ENCODE measurements around the gene SORBS1. TPM values are rescaled to one million over a fixed set of nuclear protein-coding genes. Genes with fewer than 3 reads are reported as not detected.

The SORBS1 gene
- total RNA-seq, 1 donor from 2014 or later: 58.2 TPM

DNA sequence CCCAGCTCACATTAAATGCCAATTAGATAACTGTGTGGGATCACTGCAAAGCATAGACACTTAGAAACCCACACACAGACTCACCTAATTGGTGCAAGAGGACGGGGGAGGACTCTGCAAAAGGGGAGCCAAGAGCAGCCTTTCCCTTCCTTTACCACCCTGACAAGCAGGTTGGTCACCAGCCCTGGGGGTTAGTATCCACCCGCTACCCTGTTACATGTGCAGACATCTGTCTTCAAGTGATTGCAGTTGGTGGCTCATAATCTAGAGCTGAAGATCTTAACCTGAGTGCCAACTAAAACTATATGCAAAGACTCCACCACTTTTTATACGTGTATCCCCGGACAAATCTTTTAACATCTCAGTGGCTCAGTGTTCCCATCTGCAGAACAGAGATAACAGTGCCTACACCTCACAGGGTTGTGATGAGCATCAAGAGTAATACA, 56.9 kb downstream of the SORBS1 start:
- Histone ChIP-seq H3K36me3 (no peaks in the 10 kb centered on the region), H3K9me3 (no peaks in the 10 kb centered on the region), H3K27ac (peak overlapping the region; percentile 13), H3K27me3 (ENCODE audit: low read depth) (no peaks in the 10 kb centered on the region), H3K4me3 (no peak overlapping the region), H3K4me1 (peaks cover 43% of the 10 kb centered on the region)
- TF ChIP-seq, protein P1, sequence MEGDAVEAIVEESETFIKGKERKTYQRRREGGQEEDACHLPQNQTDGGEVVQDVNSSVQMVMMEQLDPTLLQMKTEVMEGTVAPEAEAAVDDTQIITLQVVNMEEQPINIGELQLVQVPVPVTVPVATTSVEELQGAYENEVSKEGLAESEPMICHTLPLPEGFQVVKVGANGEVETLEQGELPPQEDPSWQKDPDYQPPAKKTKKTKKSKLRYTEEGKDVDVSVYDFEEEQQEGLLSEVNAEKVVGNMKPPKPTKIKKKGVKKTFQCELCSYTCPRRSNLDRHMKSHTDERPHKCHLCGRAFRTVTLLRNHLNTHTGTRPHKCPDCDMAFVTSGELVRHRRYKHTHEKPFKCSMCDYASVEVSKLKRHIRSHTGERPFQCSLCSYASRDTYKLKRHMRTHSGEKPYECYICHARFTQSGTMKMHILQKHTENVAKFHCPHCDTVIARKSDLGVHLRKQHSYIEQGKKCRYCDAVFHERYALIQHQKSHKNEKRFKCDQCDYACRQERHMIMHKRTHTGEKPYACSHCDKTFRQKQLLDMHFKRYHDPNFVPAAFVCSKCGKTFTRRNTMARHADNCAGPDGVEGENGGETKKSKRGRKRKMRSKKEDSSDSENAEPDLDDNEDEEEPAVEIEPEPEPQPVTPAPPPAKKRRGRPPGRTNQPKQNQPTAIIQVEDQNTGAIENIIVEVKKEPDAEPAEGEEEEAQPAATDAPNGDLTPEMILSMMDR (IDR thresholded peaks at IDR 0.05): no peak
- DNase-seq (no peak), ATAC-seq (no peak)
- intact Hi-C loops (cut with DNase I): no loop called here

DNA sequence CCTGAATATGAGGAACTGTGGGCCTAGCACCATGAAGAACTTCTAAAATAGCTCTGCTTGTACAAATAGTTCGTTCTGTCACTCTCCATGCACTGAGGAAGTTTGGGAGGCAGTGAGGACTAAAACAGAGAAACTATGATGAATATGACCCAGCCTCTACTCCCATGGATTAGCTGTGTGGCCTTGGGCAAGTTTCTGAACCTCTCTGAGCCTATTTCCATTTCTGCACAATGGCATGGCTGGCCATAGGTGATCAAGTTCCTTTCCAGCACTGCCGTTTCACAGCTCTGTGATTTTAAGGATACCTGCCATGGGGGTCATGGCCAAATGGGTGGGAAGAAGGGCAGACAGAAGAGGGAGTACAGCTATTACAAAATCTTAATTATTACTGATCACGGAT, 57.6 kb downstream of the SORBS1 start:
- no peak overlapping the region for H3K4me3 ChIP-seq
- intact Hi-C loops (cut with DNase I): no loop called here
- no peaks in the 10 kb centered on the region for H3K27me3 ChIP-seq (ENCODE audit: low read depth)
- TF ChIP-seq, protein P1 (IDR thresholded peaks at IDR 0.05): no peak
- no peaks in the 10 kb centered on the region for H3K9me3 ChIP-seq
- ATAC-seq (no peak), DNase-seq (no peak)
- H3K27ac ChIP-seq: no peak overlapping the region
- H3K36me3 ChIP-seq: no peaks in the 10 kb centered on the region
- peaks cover 38% of the 10 kb centered on the region for H3K4me1 ChIP-seq

DNA sequence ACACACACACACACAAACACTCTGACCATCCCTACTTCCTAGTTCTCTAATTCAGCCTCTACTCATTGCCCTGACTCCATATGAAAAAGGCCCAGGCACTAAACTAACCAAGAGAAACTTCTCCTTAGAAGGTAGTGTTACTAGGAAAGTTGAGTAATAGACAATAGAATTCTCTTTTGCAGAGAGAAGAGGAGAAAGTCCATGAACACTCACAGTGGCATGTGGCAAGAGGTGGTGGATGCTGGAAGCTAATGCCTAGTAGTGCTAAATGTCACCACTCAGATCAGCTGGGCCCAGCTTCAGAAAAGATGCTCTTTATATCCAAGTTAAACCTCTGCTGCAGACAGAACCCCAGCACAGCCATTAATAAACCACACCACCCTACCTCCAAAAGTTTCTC, 58.2 kb downstream of the SORBS1 start:
- Histone ChIP-seq H3K4me1 (peaks cover 38% of the 10 kb centered on the region), H3K27ac (no peak overlapping the region), H3K27me3 (ENCODE audit: low read depth) (no peaks in the 10 kb centered on the region), H3K4me3 (no peak overlapping the region), H3K9me3 (no peaks in the 10 kb centered on the region), H3K36me3 (no peaks in the 10 kb centered on the region)
- DNase-seq (no peak), ATAC-seq (no peak)
- TF ChIP-seq, protein P1 (IDR thresholded peaks at IDR 0.05): no peak
- intact Hi-C loops (cut with DNase I): no loop called here

DNA sequence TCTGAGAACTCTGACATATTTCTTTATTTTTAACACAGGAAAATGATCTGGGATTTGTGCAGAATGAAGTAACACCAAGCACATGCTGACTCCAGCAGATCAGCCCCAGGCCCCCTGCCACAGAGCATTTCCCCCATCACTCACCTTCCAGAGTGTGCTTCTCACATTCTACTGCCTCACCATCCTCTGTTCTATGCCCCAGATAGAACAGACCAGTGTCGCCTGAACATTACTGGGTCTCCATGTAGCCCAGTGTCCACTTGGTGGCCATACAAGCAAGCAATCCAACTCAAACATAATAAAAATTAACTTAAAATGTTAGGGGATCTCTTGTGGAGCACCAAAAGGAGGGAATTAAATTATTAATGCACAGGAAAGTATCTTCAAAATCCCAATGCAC, 58.8 kb downstream of the SORBS1 start:
- ATAC-seq (no peak), DNase-seq (no peak)
- Histone ChIP-seq H3K9me3 (no peaks in the 10 kb centered on the region), H3K27ac (no peak overlapping the region), H3K4me1 (peaks cover 38% of the 10 kb centered on the region), H3K27me3 (ENCODE audit: low read depth) (no peaks in the 10 kb centered on the region), H3K36me3 (no peaks in the 10 kb centered on the region), H3K4me3 (no peak overlapping the region)
- intact Hi-C loops (cut with DNase I): no loop called here
- TF ChIP-seq, protein P1 (IDR thresholded peaks at IDR 0.05): no peak

DNA sequence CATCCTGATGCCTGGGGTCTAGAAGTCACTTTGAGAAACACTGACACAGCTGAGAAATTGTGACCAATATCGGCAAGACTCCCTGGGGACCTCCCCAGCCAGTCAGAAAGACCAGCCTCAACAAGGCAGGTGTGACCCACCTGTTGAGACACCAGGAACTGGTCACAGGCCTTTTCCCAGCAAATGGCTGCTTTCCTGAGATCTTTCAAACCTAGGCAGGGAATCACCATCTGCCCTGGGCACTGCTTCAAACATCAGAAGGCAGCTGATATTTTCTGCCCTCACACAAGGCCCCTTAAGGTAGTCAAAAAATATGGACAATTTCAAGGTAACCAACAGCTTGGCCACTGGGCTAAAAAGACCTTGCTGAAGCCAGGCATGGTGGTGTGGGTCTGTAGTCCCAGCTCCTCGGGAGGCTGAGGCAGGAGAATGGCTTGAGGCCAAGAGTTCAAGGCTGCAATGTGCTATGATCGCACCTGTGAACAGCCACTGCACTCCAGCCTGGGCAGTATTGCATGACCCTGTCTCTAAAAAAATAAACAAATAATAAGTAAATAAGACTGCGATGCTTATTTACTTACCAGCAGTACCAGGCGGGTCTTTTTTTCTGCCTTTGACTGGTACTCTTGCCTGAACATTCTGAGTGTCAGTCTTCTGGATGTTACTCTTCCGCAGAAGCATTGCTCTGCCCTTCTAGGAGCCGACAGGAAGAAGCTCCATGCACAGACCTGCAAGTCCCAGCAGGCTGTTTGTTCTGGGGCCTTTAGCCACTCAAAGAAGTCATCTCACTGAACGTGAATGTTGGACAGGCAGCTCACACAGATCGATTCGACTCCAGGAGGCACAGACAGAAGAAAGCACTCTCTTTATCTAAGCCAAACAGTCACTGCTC, 59.7 kb downstream of the SORBS1 start:
- H3K27me3 ChIP-seq (ENCODE audit: low read depth): no peaks in the 10 kb centered on the region
- peaks cover 36% of the 10 kb centered on the region for H3K4me1 ChIP-seq
- no peak overlapping the region for H3K27ac ChIP-seq
- TF ChIP-seq, protein P1 (IDR thresholded peaks at IDR 0.05): no peak
- no peak overlapping the region for H3K4me3 ChIP-seq
- H3K9me3 ChIP-seq: no peaks in the 10 kb centered on the region
- ATAC-seq: no peak
- H3K36me3 ChIP-seq: no peaks in the 10 kb centered on the region
- intact Hi-C loops (cut with DNase I): no loop called here
- no peak for DNase-seq

Measured in lower lobe of right lung (tissue), 2 donors.